B cell (primary cell): Measurements from ENCODE around the gene MMP1. TPM values are rescaled to one million over a fixed set of nuclear protein-coding genes. Genes with fewer than 3 reads are reported as not detected.

Source experiments
- ATAC-seq: fragments of 200-7000 bp; cut with Tn5 transposase; one replicate; pipeline ENCODE4 v1.10.0; 2021; ENCODE audit warnings: low read depth, mild to moderate bottlenecking, moderate number of reproducible peaks, moderate library complexity
- CTCF ChIA-PET: fragments of 350-600 bp; sonication (Branson Sonifier 250); formaldehyde crosslinking; loops from one replicate; lab custom pipeline; 2021; ENCODE audit warnings: antibody characterized with exemption, inconsistent platforms; lab: Charles Lee
- POLR2A ChIA-PET: fragments of 350-600 bp; sonication (Branson Sonifier 250); formaldehyde crosslinking; loops from one replicate; lab custom pipeline; 2021; ENCODE audit warnings: antibody characterized with exemption; lab: Charles Lee
- DNase-seq: peaks from one replicate; pipeline ENCODE4 v3.0.0; 2013
- H2AFZ ChIP-seq: 2 replicates; pipeline ENCODE4 v1.6.1; 2012; ENCODE audit warnings: mild to moderate bottlenecking, low read depth, low read length; ENCODE audit not compliant: insufficient read depth, poor library complexity, severe bottlenecking
- H3K27ac ChIP-seq, 2 donors: 1 replicate in 1 of 2; 2 replicates in 1 of 2; pipeline ENCODE4 v1.5.1; 2012 to 2013; ENCODE audit warnings: low read length in 2 of 2, mild to moderate bottlenecking in 2 of 2, moderate library complexity in 1 of 2
- H3K27me3 ChIP-seq, 4 experiments: fragments of 200-600 bp in 1 of 4; sonication (generic) in 1 of 4; replicated peaks in 1 of 4; 1 replicate in 2 of 4; 2 replicates in 2 of 4; pipeline versions ENCODE4 v1.6.1 to v1.7.0; 2013 to 2016; ENCODE audit warnings: low read length in 3 of 4, mild to moderate bottlenecking in 2 of 4, mixed read lengths in 1 of 4, moderate library complexity in 1 of 4; ENCODE audit not compliant: insufficient read depth in 4 of 4, control insufficient read depth in 3 of 4; ENCODE audit errors: control extremely low read depth in 1 of 4
- H3K36me3 ChIP-seq, 2 experiments: replicated peaks in 1 of 2; 1 replicate in 1 of 2; 2 replicates in 1 of 2; pipeline versions ENCODE4 v1.6.1 to v1.7.1; 2013; ENCODE audit warnings: low read length in 1 of 2; ENCODE audit not compliant: insufficient read depth in 2 of 2, control insufficient read depth in 1 of 2; ENCODE audit errors: control extremely low read depth in 1 of 2, extremely low read depth in 1 of 2
- H3K4me1 ChIP-seq, 2 donors: fragments of 200-600 bp in 1 of 2; sonication (generic) in 1 of 2; 1 replicate in 1 of 2; 2 replicates in 1 of 2; pipeline versions ENCODE4 v1.5.1 to v1.6.1; 2013 to 2017; ENCODE audit warnings: low read length in 2 of 2; ENCODE audit not compliant: control insufficient read depth in 2 of 2, insufficient read depth in 2 of 2
- H3K4me2 ChIP-seq: replicated peaks from 2 replicates; pipeline ENCODE3; 2012; ENCODE audit warnings: mild to moderate bottlenecking, low read depth, low read length; ENCODE audit not compliant: poor library complexity, severe bottlenecking
- H3K4me3 ChIP-seq, 5 experiments: fragments of 200-600 bp in 1 of 5; sonication (generic) in 1 of 5; 1 replicate in 3 of 5; 2 replicates in 2 of 5; pipeline versions ENCODE4 v1.5.1 to v1.7.0; 2011 to 2016; ENCODE audit warnings: low read length in 4 of 5, mild to moderate bottlenecking in 4 of 5, low read depth in 2 of 5, control low read depth in 1 of 5, moderate library complexity in 1 of 5; ENCODE audit not compliant: insufficient read depth in 1 of 5; ENCODE audit errors: control extremely low read depth in 1 of 5, extremely low read depth in 1 of 5
- H3K79me2 ChIP-seq: fragments of 200-600 bp; sonication (generic); one replicate; pipeline ENCODE4 v1.6.0; 2016; ENCODE audit warnings: low read length; ENCODE audit not compliant: control insufficient read depth, insufficient read depth
- H3K9ac ChIP-seq: fragments of 200-600 bp; sonication (generic); 2 replicates; pipeline ENCODE4 v1.6.1; 2017; ENCODE audit warnings: mild to moderate bottlenecking, low read length, moderate library complexity
- H3K9me3 ChIP-seq, 3 donors: one replicate each; pipeline versions ENCODE4 v1.6.1 to v1.7.1; 2013; ENCODE audit warnings: low read length in 2 of 3; ENCODE audit not compliant: control insufficient read depth in 2 of 3, insufficient read depth in 1 of 3; ENCODE audit errors: control extremely low read depth in 1 of 3
- H4K20me1 ChIP-seq: 2 replicates; pipeline ENCODE4 v1.6.0; 2012; ENCODE audit warnings: mild to moderate bottlenecking, low read length; ENCODE audit not compliant: insufficient read depth, control insufficient read depth, poor library complexity, severe bottlenecking
- H3K27ac Mint-ChIP-seq: one replicate; pipeline ENCODE4 v1.8.0; 2021; ENCODE audit warnings: mixed read lengths
- H3K27me3 Mint-ChIP-seq: one replicate; pipeline ENCODE4 v1.8.0; 2021; ENCODE audit warnings: mixed read lengths
- H3K4me1 Mint-ChIP-seq: one replicate; pipeline ENCODE4 v1.8.0; 2021; ENCODE audit warnings: mixed read lengths
- H3K4me3 Mint-ChIP-seq: one replicate; pipeline ENCODE4 v1.8.0; 2021; ENCODE audit warnings: mixed read lengths
- H3K9me3 Mint-ChIP-seq: one replicate; pipeline ENCODE4 v1.8.0; 2022; ENCODE audit warnings: mixed read lengths; ENCODE audit not compliant: insufficient read depth
- EZH2 ChIP-seq: IDR thresholded peaks from 2 replicates; pipeline ENCODE4 v1.6.1; 2012; ENCODE audit warnings: borderline replicate concordance, low read depth, mild to moderate bottlenecking, moderate library complexity, low read length; ENCODE audit not compliant: insufficient read depth, poor library complexity, severe bottlenecking
- WGBS: methylation state at CpG from one replicate; pipeline ENCODE4 v1.1.5; 2013; ENCODE audit warnings: missing lambda C conversion rate; ENCODE audit not compliant: insufficient coverage; 5-methylcytosine and 5-hydroxymethylcytosine counted together
- intact Hi-C: fragments of 100-400 bp; cut with micrococcal nuclease; formaldehyde crosslinking; loops from one replicate; pipeline ENCODE4 v1.10.0; 2022
- polyA plus RNA-seq: library from polyadenylated mRNA; depleted of rRNA; stranded (reverse); fragments of >200 nt; gene quantifications from 2 replicates; pipeline ENCODE4 v1.2.3, GENCODE V29; 2012
- total RNA-seq, 2 donors: library from RNA; stranded (reverse); fragments of 120-200 nt in 1 of 2; gene quantifications; 1 replicate in 1 of 2; 2 replicates in 1 of 2; pipeline versions ENCODE4 v1.2.3 to v1.2.4, GENCODE V29; 2013 to 2022
- TF ChIP-seq, protein P1 (sequence below): fragments of 200-600 bp; IDR thresholded peaks from one replicate; pipeline ENCODE4 v1.8.0; 2022; ENCODE audit warnings: antibody characterized with exemption, mild to moderate bottlenecking

The MMP1 gene
- total and polyA plus RNA-seq, 2 donors (not counting 1 experiment from before 2014, with no cell fraction given): not detected

DNA sequence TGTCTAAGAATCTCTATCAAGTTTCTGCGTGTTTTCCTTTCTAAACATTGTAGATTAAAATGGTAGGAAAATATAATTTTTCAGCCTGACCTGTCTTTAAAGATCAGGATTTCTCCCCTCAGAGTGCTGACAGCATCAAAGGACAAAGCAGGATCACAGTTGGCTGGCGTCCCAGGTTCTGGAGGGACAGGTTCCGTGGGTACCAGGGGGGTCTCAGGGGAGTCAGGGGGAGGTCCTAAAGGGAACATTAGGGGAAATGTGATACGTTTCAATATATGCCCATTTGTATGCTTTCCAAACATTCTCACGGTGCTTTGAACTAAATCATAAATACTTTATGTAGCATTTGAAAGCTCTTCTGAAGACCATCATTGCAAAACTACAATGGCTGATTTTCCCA lies 42.1 kb upstream of the MMP1 start:
- Histone ChIP-seq H3K4me2 (no peak overlapping the region), H3K36me3 (no peaks in the 10 kb centered on the region), H4K20me1 (no peaks in the 10 kb centered on the region), H2AFZ (no peak overlapping the region), H3K27me3 (no peaks in the 10 kb centered on the region), H3K27ac (no peak overlapping the region), H3K9me3 (no peaks in the 10 kb centered on the region), H3K79me2 (no peaks in the 10 kb centered on the region), H3K4me1 (no peaks in the 10 kb centered on the region), H3K4me3 (no peak overlapping the region), H3K9ac (no peak overlapping the region)
- POLR2A ChIA-PET: no interaction called here
- TF ChIP-seq, protein P1, sequence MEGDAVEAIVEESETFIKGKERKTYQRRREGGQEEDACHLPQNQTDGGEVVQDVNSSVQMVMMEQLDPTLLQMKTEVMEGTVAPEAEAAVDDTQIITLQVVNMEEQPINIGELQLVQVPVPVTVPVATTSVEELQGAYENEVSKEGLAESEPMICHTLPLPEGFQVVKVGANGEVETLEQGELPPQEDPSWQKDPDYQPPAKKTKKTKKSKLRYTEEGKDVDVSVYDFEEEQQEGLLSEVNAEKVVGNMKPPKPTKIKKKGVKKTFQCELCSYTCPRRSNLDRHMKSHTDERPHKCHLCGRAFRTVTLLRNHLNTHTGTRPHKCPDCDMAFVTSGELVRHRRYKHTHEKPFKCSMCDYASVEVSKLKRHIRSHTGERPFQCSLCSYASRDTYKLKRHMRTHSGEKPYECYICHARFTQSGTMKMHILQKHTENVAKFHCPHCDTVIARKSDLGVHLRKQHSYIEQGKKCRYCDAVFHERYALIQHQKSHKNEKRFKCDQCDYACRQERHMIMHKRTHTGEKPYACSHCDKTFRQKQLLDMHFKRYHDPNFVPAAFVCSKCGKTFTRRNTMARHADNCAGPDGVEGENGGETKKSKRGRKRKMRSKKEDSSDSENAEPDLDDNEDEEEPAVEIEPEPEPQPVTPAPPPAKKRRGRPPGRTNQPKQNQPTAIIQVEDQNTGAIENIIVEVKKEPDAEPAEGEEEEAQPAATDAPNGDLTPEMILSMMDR: no peak
- no peak for TF ChIP-seq EZH2
- intact Hi-C loops: no loop called here
- WGBS: 80% methylated on average over 1 of the region's 5 CpGs
- Mint-ChIP-seq H3K27ac (no peak overlapping the region), H3K4me3 (no peak overlapping the region), H3K27me3 (peaks cover 13% of the 10 kb centered on the region), H3K9me3 (no peaks in the 10 kb centered on the region), H3K4me1 (no peaks in the 10 kb centered on the region)
- DNase-seq (no peak), ATAC-seq (no peak)
- CTCF ChIA-PET: no interaction called here

DNA sequence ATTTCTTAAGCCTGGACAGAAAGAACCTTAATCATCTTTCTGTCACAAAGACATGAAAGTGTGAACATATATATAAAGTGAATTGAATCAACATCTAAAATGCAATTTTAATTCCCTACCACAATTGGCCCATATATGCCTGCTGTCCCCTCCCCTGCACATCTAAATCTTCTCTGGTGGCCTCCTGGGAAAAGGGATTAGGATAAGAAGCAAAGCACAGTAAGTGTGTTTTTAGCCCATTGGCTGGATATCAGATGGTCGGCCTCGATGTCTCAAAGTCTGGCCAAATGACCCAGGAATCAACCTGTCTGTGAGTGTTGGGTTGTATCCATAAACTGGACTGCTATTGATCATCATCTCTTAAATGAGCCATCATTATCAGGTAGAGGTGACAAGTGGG lies 39.7 kb upstream of the MMP1 start:
- 89% methylated on average over 2 of the region's 2 CpGs for WGBS
- Histone ChIP-seq H3K4me2 (no peak overlapping the region), H3K4me3 (no peak overlapping the region), H3K27me3 (no peaks in the 10 kb centered on the region), H3K36me3 (no peaks in the 10 kb centered on the region), H3K9me3 (no peaks in the 10 kb centered on the region), H3K4me1 (no peaks in the 10 kb centered on the region), H3K27ac (no peak overlapping the region), H3K9ac (no peak overlapping the region), H4K20me1 (no peaks in the 10 kb centered on the region), H3K79me2 (no peaks in the 10 kb centered on the region), H2AFZ (no peak overlapping the region)
- no peak overlapping the region for H3K4me3 Mint-ChIP-seq
- CTCF ChIA-PET: no interaction called here
- POLR2A ChIA-PET: no interaction called here
- H3K4me1 Mint-ChIP-seq: no peaks in the 10 kb centered on the region
- H3K9me3 Mint-ChIP-seq: no peaks in the 10 kb centered on the region
- intact Hi-C loops: no loop called here
- peaks cover 9% of the 10 kb centered on the region for H3K27me3 Mint-ChIP-seq
- ATAC-seq (no peak), DNase-seq (no peak)
- no peak overlapping the region for H3K27ac Mint-ChIP-seq
- TF ChIP-seq, protein P1: no peak
- no peak for TF ChIP-seq EZH2
